ENCODE results near the gene PLPP4. TPM values are rescaled to one million over a fixed set of nuclear protein-coding genes. Genes with fewer than 3 reads are reported as not detected.

PLPP4 gene
- polyA plus RNA-seq, 1 donor from 2014 or later, result 4.4 TPM

DNA sequence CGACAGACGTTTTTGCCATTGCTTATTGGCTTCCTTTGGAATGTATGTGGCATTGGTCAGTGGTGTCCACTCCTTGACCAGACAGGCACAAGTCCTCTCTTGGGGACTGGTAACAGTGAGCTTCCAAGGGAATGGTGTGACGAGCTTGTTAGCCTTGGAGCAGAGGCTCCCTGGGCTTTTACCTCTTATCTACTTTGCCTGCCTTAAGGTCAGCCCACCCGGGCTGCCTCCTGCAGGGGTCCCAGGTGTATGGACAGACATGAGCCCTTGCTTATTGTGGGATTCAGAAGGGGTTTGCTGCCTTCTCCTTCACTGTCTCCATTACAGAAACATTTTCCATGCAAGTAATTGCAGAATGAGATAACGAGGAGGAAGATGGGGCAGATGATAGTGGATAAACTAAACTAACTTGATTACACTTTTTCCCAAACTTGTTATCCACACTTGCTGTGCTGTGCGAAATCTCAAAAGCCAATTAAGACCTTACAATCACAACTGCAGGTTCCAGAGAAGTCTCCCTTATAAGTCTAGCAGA lies 29.7 kb downstream of the PLPP4 start:
- Histone ChIP-seq H3K9ac (ENCODE audit: low read length) (no peak overlapping the region), H3F3A (ENCODE audit: insufficient read depth, low read length, poor library complexity, severe bottlenecking) (no peaks in the 10 kb centered on the region), H3K9me2 (ENCODE audit: insufficient read depth, low read length) (no peaks in the 10 kb centered on the region), H3K4me3 (ENCODE audit: low read length) (no peak overlapping the region), H3K79me2 (replicated peaks; ENCODE audit: insufficient read depth, low read length) (no peaks in the 10 kb centered on the region), H2AFZ (ENCODE audit: low read depth, low read length) (no peak overlapping the region), H3K27me3 (ENCODE audit: insufficient read depth, low read depth, low read length) (no peaks in the 10 kb centered on the region), H3K36me3 (ENCODE audit: insufficient read depth, low read length) (no peaks in the 10 kb centered on the region), H3K4me2 (ENCODE audit: low read length) (no peak overlapping the region), H3K9me3 (ENCODE audit: low read length) (no peaks in the 10 kb centered on the region), H4K20me1 (ENCODE audit: insufficient read depth) (no peaks in the 10 kb centered on the region), H3K27ac (ENCODE audit: low read length) (no peak overlapping the region)
- TF ChIP-seq SMC3 (conservative IDR thresholded peaks at IDR 0.05; ENCODE audit: poor library complexity) (no peak), EZH2 (IDR thresholded peaks at IDR 0.05; ENCODE audit: borderline replicate concordance, insufficient read depth, low read length, poor library complexity, severe bottlenecking) (no peak), EP300 (conservative IDR thresholded peaks at IDR 0.05; ENCODE audit: poor library complexity, severe bottlenecking) (no peak), POLR2AphosphoS5 (IDR thresholded peaks at IDR 0.05) (no peak), CTCF (IDR thresholded peaks at IDR 0.05; ENCODE audit: poor library complexity, severe bottlenecking) (no peak), MXI1 (conservative IDR thresholded peaks at IDR 0.05; ENCODE audit: poor library complexity, severe bottlenecking) (no peak), TAF1 (IDR thresholded peaks at IDR 0.05; ENCODE audit: low read depth) (no peak), RAD21 (conservative IDR thresholded peaks at IDR 0.05) (no peak)
- TF ChIP-seq, protein P1, sequence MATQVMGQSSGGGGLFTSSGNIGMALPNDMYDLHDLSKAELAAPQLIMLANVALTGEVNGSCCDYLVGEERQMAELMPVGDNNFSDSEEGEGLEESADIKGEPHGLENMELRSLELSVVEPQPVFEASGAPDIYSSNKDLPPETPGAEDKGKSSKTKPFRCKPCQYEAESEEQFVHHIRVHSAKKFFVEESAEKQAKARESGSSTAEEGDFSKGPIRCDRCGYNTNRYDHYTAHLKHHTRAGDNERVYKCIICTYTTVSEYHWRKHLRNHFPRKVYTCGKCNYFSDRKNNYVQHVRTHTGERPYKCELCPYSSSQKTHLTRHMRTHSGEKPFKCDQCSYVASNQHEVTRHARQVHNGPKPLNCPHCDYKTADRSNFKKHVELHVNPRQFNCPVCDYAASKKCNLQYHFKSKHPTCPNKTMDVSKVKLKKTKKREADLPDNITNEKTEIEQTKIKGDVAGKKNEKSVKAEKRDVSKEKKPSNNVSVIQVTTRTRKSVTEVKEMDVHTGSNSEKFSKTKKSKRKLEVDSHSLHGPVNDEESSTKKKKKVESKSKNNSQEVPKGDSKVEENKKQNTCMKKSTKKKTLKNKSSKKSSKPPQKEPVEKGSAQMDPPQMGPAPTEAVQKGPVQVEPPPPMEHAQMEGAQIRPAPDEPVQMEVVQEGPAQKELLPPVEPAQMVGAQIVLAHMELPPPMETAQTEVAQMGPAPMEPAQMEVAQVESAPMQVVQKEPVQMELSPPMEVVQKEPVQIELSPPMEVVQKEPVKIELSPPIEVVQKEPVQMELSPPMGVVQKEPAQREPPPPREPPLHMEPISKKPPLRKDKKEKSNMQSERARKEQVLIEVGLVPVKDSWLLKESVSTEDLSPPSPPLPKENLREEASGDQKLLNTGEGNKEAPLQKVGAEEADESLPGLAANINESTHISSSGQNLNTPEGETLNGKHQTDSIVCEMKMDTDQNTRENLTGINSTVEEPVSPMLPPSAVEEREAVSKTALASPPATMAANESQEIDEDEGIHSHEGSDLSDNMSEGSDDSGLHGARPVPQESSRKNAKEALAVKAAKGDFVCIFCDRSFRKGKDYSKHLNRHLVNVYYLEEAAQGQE (IDR thresholded peaks at IDR 0.05; ENCODE audit: borderline replicate concordance), result no peak

GRCh38 chr10:120490288-120490687 lies 33.3 kb downstream of the PLPP4 start:
- Histone ChIP-seq H3K9me2 (ENCODE audit: insufficient read depth, low read length) (no peaks in the 10 kb centered on the region), H3K36me3 (ENCODE audit: insufficient read depth, low read length) (no peaks in the 10 kb centered on the region), H3K4me3 (ENCODE audit: low read length) (no peak overlapping the region), H3F3A (ENCODE audit: insufficient read depth, low read length, poor library complexity, severe bottlenecking) (no peaks in the 10 kb centered on the region), H3K27ac (ENCODE audit: low read length) (no peak overlapping the region), H3K79me2 (replicated peaks; ENCODE audit: insufficient read depth, low read length) (no peaks in the 10 kb centered on the region), H3K27me3 (ENCODE audit: insufficient read depth, low read depth, low read length) (no peaks in the 10 kb centered on the region), H2AFZ (ENCODE audit: low read depth, low read length) (no peak overlapping the region), H3K4me2 (ENCODE audit: low read length) (no peak overlapping the region), H4K20me1 (ENCODE audit: insufficient read depth) (no peaks in the 10 kb centered on the region), H3K9me3 (ENCODE audit: low read length) (no peaks in the 10 kb centered on the region), H3K9ac (ENCODE audit: low read length) (no peak overlapping the region)
- TF ChIP-seq TAF1 (IDR thresholded peaks at IDR 0.05; ENCODE audit: low read depth), result no peak

- no peak for TF ChIP-seq RAD21 (conservative IDR thresholded peaks at IDR 0.05)
- Histone ChIP-seq H2AFZ (ENCODE audit: low read depth, low read length) (no peak overlapping the region), H3K27me3 (ENCODE audit: insufficient read depth, low read depth, low read length) (no peaks in the 10 kb centered on the region), H4K20me1 (ENCODE audit: insufficient read depth) (no peaks in the 10 kb centered on the region), H3K4me3 (ENCODE audit: low read length) (no peak overlapping the region), H3K79me2 (replicated peaks; ENCODE audit: insufficient read depth, low read length) (no peaks in the 10 kb centered on the region), H3K27ac (ENCODE audit: low read length) (no peak overlapping the region), H3K9me2 (ENCODE audit: insufficient read depth, low read length) (no peaks in the 10 kb centered on the region), H3K9me3 (ENCODE audit: low read length) (no peaks in the 10 kb centered on the region), H3K36me3 (ENCODE audit: insufficient read depth, low read length) (no peaks in the 10 kb centered on the region), H3K4me2 (ENCODE audit: low read length) (no peak overlapping the region), H3K9ac (ENCODE audit: low read length) (no peak overlapping the region), H3F3A (ENCODE audit: insufficient read depth, low read length, poor library complexity, severe bottlenecking) (no peaks in the 10 kb centered on the region)
Observed at GRCh38 chr10:120492346-120492745, 35.3 kb downstream of the PLPP4 start.

Measured in neural cell (in vitro differentiated cells).